ENCODE measurements around the gene FGF3. TPM values are rescaled to one million over a fixed set of nuclear protein-coding genes. Genes with fewer than 3 reads are reported as not detected.

Gene FGF3
- total and polyA plus RNA-seq, 2 donors from 2014 or later: not detected

DNA sequence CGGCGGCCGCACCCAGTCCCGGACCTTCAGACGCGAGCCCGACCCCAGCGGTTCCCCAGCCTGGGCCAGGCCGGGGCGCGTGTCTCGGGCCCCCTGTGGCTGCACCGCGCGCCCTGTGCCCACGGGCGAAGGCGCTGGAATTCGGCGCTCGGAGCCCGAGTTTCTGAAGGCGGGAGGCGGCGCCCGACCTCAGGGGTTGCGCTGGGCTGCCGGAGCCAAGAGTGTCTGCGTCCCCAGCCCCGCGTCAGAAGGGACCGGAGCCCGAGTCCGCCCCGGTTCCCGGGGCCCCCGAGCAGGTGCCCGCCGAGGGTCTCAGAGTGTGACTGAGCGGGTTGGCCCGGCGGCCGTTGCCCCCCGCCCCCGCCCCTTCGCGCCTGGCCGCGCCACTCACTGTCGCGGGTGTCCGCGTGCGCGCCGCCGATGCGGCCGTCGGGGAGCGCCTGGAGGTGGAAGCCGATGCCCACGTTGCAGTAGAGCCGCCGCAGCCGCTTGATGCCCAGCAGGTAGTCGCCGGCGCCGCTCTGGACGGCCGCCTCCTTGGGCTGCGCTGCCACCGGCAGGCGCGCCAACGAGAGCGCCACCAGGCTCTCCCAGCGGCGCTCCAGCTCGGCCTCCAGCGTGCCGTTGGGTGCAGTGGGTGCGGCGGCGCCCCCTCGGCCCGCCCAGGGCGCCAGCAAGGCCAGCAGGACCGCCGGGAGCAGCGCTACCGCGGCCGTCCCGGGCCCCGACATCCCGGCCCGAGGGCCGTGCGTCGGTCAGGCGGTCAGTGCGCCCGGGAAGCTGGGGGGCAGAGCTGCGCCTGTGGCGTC lies 44.7 kb downstream of the FGF3 start:
- H3K4me3 ChIP-seq (ENCODE audit: low read length in 3 of 3): no peak overlapping the region
- no peak overlapping the region for H3K9ac ChIP-seq (ENCODE audit: low read length in 3 of 3)
- no peaks in the 10 kb centered on the region for H3K9me3 ChIP-seq (ENCODE audit: control insufficient read depth in 2 of 3, insufficient read depth in 1 of 3, low read length in 3 of 3)
- H3K27ac ChIP-seq (ENCODE audit: low read depth in 2 of 2, low read length in 2 of 2): no peak overlapping the region
- FAIRE-seq (no peak), DNase-seq (peak in 3 of 5 donors; percentile 11 to 31 (median 31))
- no peaks in the 10 kb centered on the region for H3K36me3 ChIP-seq (ENCODE audit: control insufficient read depth in 2 of 3, insufficient read depth in 3 of 3, low read length in 3 of 3)
- no peaks in the 10 kb centered on the region for H3K4me1 ChIP-seq (ENCODE audit: control insufficient read depth in 2 of 3, insufficient read depth in 2 of 3, low read depth in 1 of 3, low read length in 3 of 3)
- intact Hi-C loops (cut with DNase I): no loop called here
- TF ChIP-seq CTCF (IDR thresholded peaks at IDR 0.05; ENCODE audit: borderline replicate concordance, extremely low read depth, insufficient read depth): no peak
- peaks cover 23% of the 10 kb centered on the region for H3K27me3 ChIP-seq (ENCODE audit: control insufficient read depth, insufficient read depth, low read length)

DNA sequence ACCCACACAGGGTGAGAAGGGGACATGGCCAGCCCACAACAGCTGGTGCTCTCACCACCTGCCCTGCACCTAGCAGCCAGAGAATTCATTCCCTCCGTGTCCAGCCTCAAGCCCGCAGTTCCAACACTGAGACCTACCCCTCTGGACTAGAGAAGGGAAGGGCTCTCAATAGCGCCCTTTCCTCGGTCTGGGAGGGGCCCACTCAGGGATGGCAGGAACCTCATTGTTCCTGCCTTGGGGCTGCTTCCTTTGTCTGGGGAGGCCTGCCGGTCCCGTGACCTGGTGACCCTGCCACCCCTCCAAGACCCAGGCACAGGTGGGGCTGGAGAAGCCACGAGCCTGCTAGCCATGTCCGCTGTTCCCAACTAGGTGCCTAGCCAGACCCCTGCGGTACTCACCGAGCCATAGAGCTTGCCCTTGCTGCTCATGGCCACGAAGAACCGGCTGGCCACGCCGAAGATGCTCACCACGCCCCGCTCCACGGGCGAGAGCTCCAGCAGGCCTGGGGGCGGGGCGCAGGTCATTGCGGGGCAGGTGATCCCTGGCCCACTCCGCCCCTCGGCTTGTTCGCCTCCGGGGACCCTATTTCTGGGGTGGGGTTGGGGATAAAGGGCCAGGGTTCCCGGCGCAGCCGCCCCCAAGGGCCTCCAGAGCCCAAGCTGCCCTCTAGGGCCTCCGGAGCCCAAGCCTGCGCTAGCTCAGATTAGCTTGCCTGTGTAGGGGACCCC lies 45.4 kb downstream of the FGF3 start:
- intact Hi-C loops (cut with DNase I): no loop called here
- FAIRE-seq (no peak), DNase-seq (no peak)
- no peaks in the 10 kb centered on the region for H3K9me3 ChIP-seq (ENCODE audit: control insufficient read depth in 2 of 3, insufficient read depth in 1 of 3, low read length in 3 of 3)
- no peak for TF ChIP-seq CTCF (IDR thresholded peaks at IDR 0.05; ENCODE audit: borderline replicate concordance, extremely low read depth, insufficient read depth)
- H3K27me3 ChIP-seq (ENCODE audit: control insufficient read depth, insufficient read depth, low read length): peaks cover 23% of the 10 kb centered on the region
- H3K9ac ChIP-seq (ENCODE audit: low read length in 3 of 3): no peak overlapping the region
- H3K4me3 ChIP-seq (ENCODE audit: low read length in 3 of 3): no peak overlapping the region
- H3K27ac ChIP-seq (ENCODE audit: low read depth in 2 of 2, low read length in 2 of 2): no peak overlapping the region
- no peaks in the 10 kb centered on the region for H3K4me1 ChIP-seq (ENCODE audit: control insufficient read depth in 2 of 3, insufficient read depth in 2 of 3, low read depth in 1 of 3, low read length in 3 of 3)
- no peaks in the 10 kb centered on the region for H3K36me3 ChIP-seq (ENCODE audit: control insufficient read depth in 2 of 3, insufficient read depth in 3 of 3, low read length in 3 of 3)

- intact Hi-C loops (cut with DNase I): no loop called here
- no peak for TF ChIP-seq CTCF (IDR thresholded peaks at IDR 0.05; ENCODE audit: borderline replicate concordance, extremely low read depth, insufficient read depth)
- H3K27me3 ChIP-seq (ENCODE audit: control insufficient read depth, insufficient read depth, low read length): peaks cover 23% of the 10 kb centered on the region
- H3K36me3 ChIP-seq (ENCODE audit: control insufficient read depth in 2 of 3, insufficient read depth in 3 of 3, low read length in 3 of 3): no peaks in the 10 kb centered on the region
- H3K27ac ChIP-seq (ENCODE audit: low read depth in 2 of 2, low read length in 2 of 2): no peak overlapping the region
- no peaks in the 10 kb centered on the region for H3K4me1 ChIP-seq (ENCODE audit: control insufficient read depth in 2 of 3, insufficient read depth in 2 of 3, low read depth in 1 of 3, low read length in 3 of 3)
- H3K9ac ChIP-seq (ENCODE audit: low read length in 3 of 3): no peak overlapping the region
- H3K9me3 ChIP-seq (ENCODE audit: control insufficient read depth in 2 of 3, insufficient read depth in 1 of 3, low read length in 3 of 3): no peaks in the 10 kb centered on the region
- no peak overlapping the region for H3K4me3 ChIP-seq (ENCODE audit: low read length in 3 of 3)
- no peak for FAIRE-seq
- DNase-seq: no peak
Observed at GRCh38 chr11:69771466-69771865, 47.8 kb downstream of the FGF3 start.

Data from kidney (tissue), 14 donors.